IPS DF 19.7 (cell line): ENCODE data around the gene MYO15A.

Experiments
- DNase-seq: peaks from one replicate; pipeline ENCODE4 v3.0.0-alpha.2; 2013; ENCODE audit warnings: low read depth, low spot score

Gene MYO15A

DNA sequence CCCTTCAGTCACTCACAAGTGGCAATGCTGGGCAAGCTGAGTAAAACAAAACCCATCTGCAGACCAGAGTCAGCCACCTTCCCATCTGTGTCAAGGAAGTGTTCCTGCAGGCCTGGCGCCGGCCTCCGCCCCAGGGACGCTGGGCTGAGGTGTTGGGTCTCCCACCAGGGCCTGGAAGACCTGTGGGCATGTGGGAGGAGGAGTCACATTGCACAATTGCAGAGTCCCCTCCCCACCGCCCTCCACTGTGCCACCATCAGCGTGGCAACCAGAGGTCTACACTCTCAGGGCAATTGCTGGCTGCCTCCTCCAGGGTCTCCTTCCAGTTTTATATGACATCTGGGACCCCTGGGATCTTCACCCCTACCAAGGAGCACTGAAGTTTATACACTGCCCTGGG, 3.0 kb upstream of the MYO15A start:
- DNase-seq, result no peak

GRCh38 chr17:18106211-18106610, 2.3 kb upstream of the MYO15A start:
- DNase-seq, result no peak

DNA sequence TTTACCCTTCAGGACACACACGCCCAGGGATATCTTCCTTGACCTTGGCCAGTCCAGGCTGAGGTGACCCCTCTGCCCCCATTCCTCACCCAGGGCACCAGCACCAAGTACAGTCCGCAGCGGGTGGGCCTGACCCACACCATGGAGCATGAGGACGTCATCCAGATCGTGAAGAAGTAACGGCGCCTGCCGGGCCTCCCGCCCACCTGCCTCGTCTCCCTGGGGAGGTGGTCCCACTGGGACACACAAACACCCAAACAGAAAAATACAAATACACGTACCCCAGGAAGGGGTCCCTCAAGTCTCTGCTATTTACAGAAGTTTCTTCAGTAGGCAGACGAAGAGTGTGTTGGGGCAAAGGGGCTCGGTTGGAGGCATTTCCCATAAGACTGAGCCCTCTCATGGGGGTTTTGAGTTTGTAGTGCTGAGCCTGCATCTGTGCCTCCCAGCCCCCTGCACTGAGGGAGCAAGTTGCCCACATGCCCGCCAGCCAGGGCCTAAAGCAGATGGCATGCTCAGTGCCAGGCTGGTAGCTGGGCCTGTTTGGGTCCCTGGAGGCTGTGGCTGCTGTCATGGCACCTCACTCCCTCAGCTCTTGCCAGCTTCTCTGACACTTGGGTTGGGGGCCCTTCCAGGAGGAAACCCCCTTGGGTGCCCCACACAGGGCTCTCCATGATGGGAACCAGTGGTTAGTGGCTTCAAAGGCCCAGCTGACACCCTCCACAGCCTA, 1.3 kb upstream of the MYO15A start:
- no peak for DNase-seq

- DNase-seq, result no peak
Measured at GRCh38 chr17:18107971-18108370, 585 bp upstream of the MYO15A start.

- DNase-seq, result no peak
Measured at GRCh38 chr17:18109935-18110485, 1.5 kb downstream of the MYO15A start.

DNA sequence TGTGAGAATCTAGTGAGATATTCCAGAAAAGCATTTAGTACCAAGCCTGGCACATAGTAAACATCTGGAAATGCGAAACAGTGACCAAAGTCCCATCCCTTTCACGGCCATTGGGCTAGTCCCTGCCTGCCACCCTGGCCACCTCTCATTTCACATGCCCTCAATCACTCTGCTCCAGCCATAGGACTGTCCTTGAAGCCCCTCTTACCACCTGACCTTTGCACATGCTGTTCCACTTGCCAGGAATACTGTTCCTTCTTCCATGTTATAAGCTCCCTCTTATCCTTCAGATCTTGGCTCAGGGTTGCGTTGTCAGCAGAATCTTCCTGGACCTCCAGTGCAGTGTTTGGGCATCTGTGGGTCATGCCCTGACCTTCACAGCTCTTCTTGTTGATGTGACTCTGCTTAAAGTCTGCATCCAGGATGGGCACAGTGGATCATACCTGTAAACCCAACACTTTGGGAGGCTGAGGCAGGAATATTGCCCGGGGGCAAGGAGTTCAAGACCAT, 2.1 kb downstream of the MYO15A start:
- DNase-seq, result no peak

- DNase-seq, result no peak
Measured at GRCh38 chr17:18111330-18111971, 2.9 kb downstream of the MYO15A start.

GRCh38 chr17:18115517-18115916, 7.0 kb downstream of the MYO15A start:
- no peak for DNase-seq

- DNase-seq, result no peak
Measured at GRCh38 chr17:18116078-18116477, 7.5 kb downstream of the MYO15A start.

- no peak for DNase-seq
Measured at GRCh38 chr17:18117533-18117932, 9.0 kb downstream of the MYO15A start.

- DNase-seq, result no peak
Measured at GRCh38 chr17:18117982-18118975, 9.7 kb downstream of the MYO15A start.

DNA sequence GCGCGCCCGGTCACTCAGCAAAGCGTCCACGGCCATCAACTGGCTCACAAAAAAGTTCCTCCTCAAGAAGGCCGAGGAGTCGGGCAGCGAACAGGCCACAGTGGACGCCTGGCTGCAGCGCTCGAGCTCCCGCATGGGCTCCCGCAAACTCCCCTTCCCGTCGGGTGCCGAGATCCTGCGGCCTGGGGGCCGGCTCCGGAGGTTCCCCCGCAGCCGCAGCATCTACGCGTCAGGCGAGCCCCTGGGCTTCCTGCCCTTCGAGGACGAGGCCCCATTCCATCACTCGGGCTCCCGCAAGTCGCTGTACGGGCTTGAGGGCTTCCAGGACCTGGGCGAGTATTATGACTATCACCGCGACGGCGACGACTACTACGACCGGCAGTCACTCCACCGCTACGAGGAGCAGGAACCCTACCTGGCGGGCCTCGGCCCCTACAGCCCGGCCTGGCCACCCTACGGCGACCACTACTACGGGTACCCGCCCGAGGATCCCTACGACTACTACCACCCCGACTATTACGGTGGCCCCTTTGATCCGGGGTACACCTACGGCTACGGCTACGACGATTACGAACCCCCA, 10.7 kb downstream of the MYO15A start:
- no peak for DNase-seq

DNA sequence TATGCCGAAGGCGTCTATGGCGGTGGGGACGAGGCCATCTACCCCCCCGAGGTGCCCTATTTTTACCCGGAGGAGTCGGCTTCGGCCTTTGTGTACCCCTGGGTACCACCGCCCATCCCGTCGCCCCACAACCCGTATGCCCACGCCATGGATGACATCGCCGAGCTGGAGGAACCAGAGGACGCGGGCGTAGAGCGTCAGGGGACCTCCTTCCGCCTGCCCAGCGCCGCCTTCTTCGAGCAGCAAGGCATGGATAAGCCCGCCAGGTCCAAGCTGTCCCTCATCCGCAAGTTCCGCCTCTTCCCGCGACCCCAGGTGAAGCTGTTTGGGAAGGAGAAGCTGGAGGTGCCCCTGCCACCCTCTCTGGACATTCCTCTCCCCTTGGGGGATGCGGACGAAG, 11.4 kb downstream of the MYO15A start:
- no peak for DNase-seq

DNA sequence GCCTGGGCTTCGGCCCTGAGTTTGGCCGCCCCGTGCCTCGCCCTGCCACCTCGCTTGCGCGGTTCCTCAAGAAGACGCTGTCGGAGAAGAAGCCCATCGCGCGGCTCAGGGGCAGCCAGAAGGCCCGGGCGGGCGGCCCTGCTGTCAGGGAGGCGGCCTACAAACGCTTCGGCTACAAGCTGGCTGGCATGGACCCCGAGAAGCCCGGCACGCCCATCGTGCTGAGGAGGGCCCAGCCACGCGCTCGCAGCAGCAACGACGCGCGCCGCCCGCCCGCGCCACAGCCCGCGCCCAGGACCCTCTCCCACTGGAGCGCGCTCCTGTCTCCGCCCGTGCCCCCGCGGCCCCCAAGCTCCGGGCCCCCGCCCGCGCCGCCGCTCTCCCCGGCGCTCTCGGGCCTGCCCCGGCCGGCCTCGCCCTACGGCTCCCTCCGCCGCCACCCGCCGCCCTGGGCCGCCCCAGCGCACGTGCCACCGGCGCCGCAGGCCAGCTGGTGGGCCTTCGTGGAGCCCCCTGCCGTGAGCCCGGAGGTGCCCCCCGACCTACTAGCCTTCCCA, 12.0 kb downstream of the MYO15A start:
- DNase-seq, result no peak

DNA sequence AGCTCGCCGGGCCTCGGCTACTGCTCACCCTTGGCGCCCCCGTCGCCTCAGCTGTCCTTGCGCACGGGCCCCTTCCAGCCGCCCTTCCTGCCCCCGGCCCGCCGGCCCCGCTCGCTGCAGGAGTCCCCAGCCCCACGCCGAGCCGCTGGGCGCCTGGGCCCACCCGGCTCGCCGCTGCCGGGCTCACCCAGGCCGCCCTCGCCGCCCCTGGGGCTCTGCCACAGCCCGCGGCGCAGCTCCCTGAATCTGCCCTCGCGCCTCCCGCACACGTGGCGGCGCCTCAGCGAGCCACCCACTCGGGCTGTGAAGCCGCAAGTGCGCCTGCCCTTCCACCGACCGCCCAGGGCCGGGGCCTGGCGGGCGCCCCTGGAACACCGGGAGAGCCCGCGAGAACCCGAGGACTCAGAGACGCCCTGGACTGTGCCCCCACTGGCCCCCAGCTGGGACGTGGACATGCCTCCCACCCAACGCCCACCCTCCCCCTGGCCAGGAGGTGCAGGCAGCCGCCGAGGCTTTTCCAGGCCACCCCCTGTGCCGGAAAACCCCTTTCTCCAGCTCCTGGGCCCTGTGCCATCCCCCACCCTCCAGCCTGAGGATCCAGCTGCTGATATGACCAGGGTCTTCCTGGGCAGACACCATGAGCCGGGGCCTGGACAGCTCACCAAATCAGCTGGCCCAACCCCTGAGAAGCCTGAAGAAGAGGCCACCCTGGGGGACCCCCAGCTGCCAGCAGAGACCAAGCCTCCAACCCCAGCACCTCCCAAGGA, 12.8 kb downstream of the MYO15A start:
- DNase-seq, result no peak

GRCh38 chr17:18122990-18123753, 14.6 kb downstream of the MYO15A start:
- no peak for DNase-seq

GRCh38 chr17:18124345-18125126, 16.0 kb downstream of the MYO15A start:
- no peak for DNase-seq

- DNase-seq, result no peak
Measured at GRCh38 chr17:18129041-18129502, 20.5 kb downstream of the MYO15A start.

GRCh38 chr17:18132711-18133110, 24.2 kb downstream of the MYO15A start:
- DNase-seq, result no peak
